ENCODE measurements around the gene HFE. TPM values are rescaled to one million over a fixed set of nuclear protein-coding genes. Genes with fewer than 3 reads are reported as not detected.
"Not testable (repeated sequence)": the region's sequence is repeated elsewhere in the genome, so short reads cannot be mapped to it uniquely, and the experiment has no call there.

The HFE gene
- total and polyA plus RNA-seq, 2 experiments from 2014 or later: 8.6 to 10.8 TPM

DNA sequence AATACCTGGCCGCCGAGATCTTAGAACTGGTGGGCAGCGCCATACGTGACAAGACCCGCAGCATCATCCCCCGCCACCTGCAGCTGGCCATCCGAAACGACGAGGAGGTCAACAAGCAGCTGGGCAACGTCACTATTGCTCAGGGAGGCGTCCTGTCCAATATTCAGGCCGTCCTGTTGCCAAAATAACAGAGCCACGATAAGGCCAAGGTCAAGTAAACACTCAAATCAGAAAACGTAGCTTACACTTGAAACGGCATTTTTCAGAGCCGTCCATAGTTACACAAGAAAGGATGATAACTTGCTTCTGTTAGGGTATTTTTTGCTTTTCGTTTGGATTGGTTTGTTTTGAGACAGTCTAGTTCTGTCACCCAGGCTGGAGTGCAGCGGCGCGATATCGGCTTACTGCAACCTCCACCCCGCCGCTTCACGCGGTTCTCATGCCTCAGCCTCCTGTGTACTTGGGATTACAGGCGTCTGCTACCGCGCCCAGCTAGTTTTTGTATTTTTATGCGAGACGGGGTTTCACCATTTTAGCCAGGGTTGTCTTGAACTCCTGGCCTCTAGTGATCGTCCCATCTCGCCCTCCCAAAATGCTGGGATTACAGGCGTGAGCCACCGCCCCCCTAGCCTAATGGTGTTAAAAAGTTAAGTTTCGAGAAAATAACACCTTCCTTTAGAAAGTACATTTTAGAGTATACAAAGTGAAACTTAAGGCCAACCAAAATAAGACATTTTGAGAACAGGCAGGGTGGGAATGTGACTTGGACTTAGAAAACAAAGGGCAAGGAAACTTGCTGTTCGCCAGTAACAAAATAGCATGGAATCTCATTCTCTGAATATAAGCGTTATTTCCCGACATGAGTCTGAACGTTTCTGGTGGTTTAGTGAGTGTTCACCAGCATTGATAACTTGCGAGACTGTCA is 42.8 kb upstream of the HFE start:
- no peaks in the 10 kb centered on the region for H3K36me3 ChIP-seq (ENCODE audit: low read depth)
- DNase-seq: peak; percentile 68
- H3K27ac ChIP-seq: peak overlapping the region; percentile 88
- in situ Hi-C loops (cut with MboI): loop anchor here (25.0 kb wide), 2 partner anchors 1093 to 1818 kb away; a partner anchor contains a TSS
- peak overlapping the region; percentile 79 for H3K9ac ChIP-seq
- H3F3A ChIP-seq (ENCODE audit: insufficient read depth): peaks cover 36% of the 10 kb centered on the region
- peak overlapping the region; percentile 87 for H3K4me2 ChIP-seq (ENCODE audit: unreplicated experiment)
- H3K4me1 ChIP-seq (ENCODE audit: insufficient read depth): peaks cover 8% of the 10 kb centered on the region
- H3K9me2 ChIP-seq (ENCODE audit: insufficient read depth): no peaks in the 10 kb centered on the region
- H3K27me3 ChIP-seq (replicated peaks; ENCODE audit: insufficient read depth): no peaks in the 10 kb centered on the region
- H4K20me1 ChIP-seq (ENCODE audit: insufficient read depth): no peaks in the 10 kb centered on the region
- TF ChIP-seq EZH2phosphoT487 (IDR thresholded peaks at IDR 0.05; ENCODE audit: insufficient read depth, low read depth) (no peak), EZH2 (IDR thresholded peaks at IDR 0.05; ENCODE audit: insufficient read depth, poor library complexity, severe bottlenecking) (no peak)
- peak overlapping the region; percentile 77 for H3K4me3 ChIP-seq
- H3K9me3 ChIP-seq (ENCODE audit: low read depth): no peaks in the 10 kb centered on the region
- peak overlapping the region; percentile 96 for H2AFZ ChIP-seq
- no peaks in the 10 kb centered on the region for H3K79me2 ChIP-seq (ENCODE audit: insufficient read depth)
- WGBS, 2 experiments (ENCODE audit: low coverage in 1 of 2, low lambda C conversion rate in 2 of 2, missing lambda C conversion rate in 2 of 2): 0 to 1% methylated on average over 40 of the region's 40 CpGs

DNA sequence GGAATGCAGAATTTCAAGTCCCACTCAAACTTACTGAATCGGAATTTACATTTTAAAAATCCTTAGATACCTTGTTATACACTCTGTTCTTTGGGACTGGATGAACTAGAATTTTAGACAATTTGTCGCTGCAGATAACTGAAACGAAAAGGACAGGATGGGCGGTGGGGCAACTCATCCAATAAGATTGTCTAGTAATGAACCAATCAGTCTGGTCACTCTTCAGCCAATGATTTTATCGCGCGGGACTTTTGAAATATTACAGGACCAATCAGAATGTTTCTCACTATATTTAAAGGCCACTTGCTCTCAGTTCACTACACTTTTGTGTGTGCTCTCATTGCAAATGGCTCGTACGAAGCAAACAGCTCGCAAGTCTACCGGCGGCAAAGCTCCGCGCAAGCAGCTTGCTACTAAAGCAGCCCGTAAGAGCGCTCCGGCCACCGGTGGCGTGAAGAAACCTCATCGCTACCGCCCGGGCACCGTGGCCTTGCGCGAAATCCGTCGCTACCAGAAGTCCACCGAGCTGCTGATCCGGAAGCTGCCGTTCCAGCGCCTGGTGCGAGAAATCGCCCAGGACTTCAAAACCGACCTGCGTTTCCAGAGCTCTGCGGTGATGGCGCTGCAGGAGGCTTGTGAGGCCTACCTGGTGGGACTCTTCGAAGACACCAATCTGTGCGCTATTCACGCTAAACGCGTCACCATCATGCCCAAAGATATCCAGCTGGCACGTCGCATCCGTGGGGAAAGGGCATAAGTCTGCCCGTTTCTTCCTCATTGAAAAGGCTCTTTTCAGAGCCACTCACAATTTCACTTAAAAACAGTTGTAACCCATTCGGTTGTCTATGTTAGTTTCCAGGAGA is 41.9 kb upstream of the HFE start:
- H3K27me3 ChIP-seq (replicated peaks; ENCODE audit: insufficient read depth): no peaks in the 10 kb centered on the region
- H3K4me2 ChIP-seq (ENCODE audit: unreplicated experiment): peak overlapping the region; percentile 87
- no peaks in the 10 kb centered on the region for H3K36me3 ChIP-seq (ENCODE audit: low read depth)
- TF ChIP-seq EZH2 (IDR thresholded peaks at IDR 0.05; ENCODE audit: insufficient read depth, poor library complexity, severe bottlenecking): no peak
- TF ChIP-seq EZH2phosphoT487 (IDR thresholded peaks at IDR 0.05; ENCODE audit: insufficient read depth, low read depth): no peak
- in situ Hi-C loops (cut with MboI): loop anchor here (25.0 kb wide), 2 partner anchors 1092 to 1817 kb away; a partner anchor contains a TSS
- H3K9me2 ChIP-seq (ENCODE audit: insufficient read depth): no peaks in the 10 kb centered on the region
- peak overlapping the region; percentile 88 for H3K27ac ChIP-seq
- H3K9ac ChIP-seq: peak overlapping the region; percentile 79
- peaks cover 36% of the 10 kb centered on the region for H3F3A ChIP-seq (ENCODE audit: insufficient read depth)
- peak overlapping the region; percentile 77 for H3K4me3 ChIP-seq
- no peaks in the 10 kb centered on the region for H4K20me1 ChIP-seq (ENCODE audit: insufficient read depth)
- H3K9me3 ChIP-seq (ENCODE audit: low read depth): no peaks in the 10 kb centered on the region
- peaks cover 8% of the 10 kb centered on the region for H3K4me1 ChIP-seq (ENCODE audit: insufficient read depth)
- 2% methylated on average over 47 of the region's 47 CpGs for WGBS, 2 experiments (ENCODE audit: low coverage in 1 of 2, low lambda C conversion rate in 2 of 2, missing lambda C conversion rate in 2 of 2)
- DNase-seq: peak; percentile 94
- H3K79me2 ChIP-seq (ENCODE audit: insufficient read depth): no peaks in the 10 kb centered on the region
- H2AFZ ChIP-seq: peak overlapping the region; percentile 96

DNA sequence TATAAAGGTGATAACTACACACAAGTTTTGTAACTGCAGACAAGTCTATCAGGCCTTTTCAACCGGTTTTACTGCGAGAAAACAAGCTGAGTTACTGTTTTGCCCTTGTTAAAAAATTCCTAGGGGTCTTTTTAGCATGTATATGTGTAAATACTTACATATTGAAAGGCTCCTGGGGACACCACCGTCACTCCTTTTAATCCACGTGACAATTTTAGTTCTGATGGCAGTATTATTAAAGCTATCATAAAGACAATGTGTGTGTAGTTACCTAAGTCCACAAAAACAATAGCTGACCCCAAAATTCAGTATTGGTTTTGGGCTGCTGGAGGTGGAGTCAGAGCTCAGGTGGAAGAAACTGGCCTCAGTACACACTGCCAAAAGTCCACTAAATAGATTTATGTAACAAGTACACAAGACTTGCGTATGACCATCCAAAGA is 41.3 kb upstream of the HFE start:
- peak overlapping the region; percentile 87 for H3K4me2 ChIP-seq (ENCODE audit: unreplicated experiment)
- H3F3A ChIP-seq (ENCODE audit: insufficient read depth): peaks cover 36% of the 10 kb centered on the region
- peak overlapping the region; percentile 79 for H3K9ac ChIP-seq
- H4K20me1 ChIP-seq (ENCODE audit: insufficient read depth): no peaks in the 10 kb centered on the region
- TF ChIP-seq EZH2 (IDR thresholded peaks at IDR 0.05; ENCODE audit: insufficient read depth, poor library complexity, severe bottlenecking): no peak
- TF ChIP-seq EZH2phosphoT487 (IDR thresholded peaks at IDR 0.05; ENCODE audit: insufficient read depth, low read depth): no peak
- no peaks in the 10 kb centered on the region for H3K36me3 ChIP-seq (ENCODE audit: low read depth)
- peak overlapping the region; percentile 88 for H3K27ac ChIP-seq
- 41 to 52% methylated on average over 5 of the region's 5 CpGs for WGBS, 2 experiments (ENCODE audit: low coverage in 1 of 2, low lambda C conversion rate in 2 of 2, missing lambda C conversion rate in 2 of 2)
- H3K79me2 ChIP-seq (ENCODE audit: insufficient read depth): no peaks in the 10 kb centered on the region
- peak overlapping the region; percentile 96 for H2AFZ ChIP-seq
- H3K4me1 ChIP-seq (ENCODE audit: insufficient read depth): peaks cover 8% of the 10 kb centered on the region
- in situ Hi-C loops (cut with MboI): loop anchor here (25.0 kb wide), 2 partner anchors 1091 to 1816 kb away; a partner anchor contains a TSS
- no peaks in the 10 kb centered on the region for H3K27me3 ChIP-seq (replicated peaks; ENCODE audit: insufficient read depth)
- H3K9me2 ChIP-seq (ENCODE audit: insufficient read depth): no peaks in the 10 kb centered on the region
- no peaks in the 10 kb centered on the region for H3K9me3 ChIP-seq (ENCODE audit: low read depth)
- peak overlapping the region; percentile 77 for H3K4me3 ChIP-seq
- DNase-seq: no peak

DNA sequence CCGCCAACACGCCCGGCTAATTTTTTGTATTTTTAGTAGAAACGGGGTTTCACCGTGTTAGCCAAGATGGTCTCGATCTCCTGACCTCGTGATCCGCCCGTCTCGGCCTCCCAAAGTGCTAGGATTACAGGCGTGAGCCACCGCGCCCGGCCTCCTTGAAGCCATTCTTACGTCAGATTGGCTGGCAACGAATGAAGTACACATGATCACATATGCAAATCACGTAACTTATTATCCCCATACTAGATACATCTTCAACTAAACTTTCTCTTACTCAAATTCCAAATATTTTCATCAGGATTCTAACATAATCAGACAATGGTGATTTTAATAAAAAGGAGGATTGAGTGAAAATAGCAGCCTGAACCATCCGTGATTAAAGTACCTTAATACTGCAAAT is 39.9 kb upstream of the HFE start:
- not testable (repeated sequence) for H3K27me3 ChIP-seq (replicated peaks; ENCODE audit: insufficient read depth); H3K36me3 ChIP-seq (ENCODE audit: low read depth); H4K20me1 ChIP-seq (ENCODE audit: insufficient read depth); H2AFZ ChIP-seq; H3K9ac ChIP-seq; H3K4me3 ChIP-seq; H3K27ac ChIP-seq; H3K4me1 ChIP-seq (ENCODE audit: insufficient read depth); H3K9me3 ChIP-seq (ENCODE audit: low read depth); H3K79me2 ChIP-seq (ENCODE audit: insufficient read depth); H3K4me2 ChIP-seq (ENCODE audit: unreplicated experiment); H3K9me2 ChIP-seq (ENCODE audit: insufficient read depth); DNase-seq
- 94 to 98% methylated on average over 14 to 15 of the region's 18 CpGs for WGBS, 2 experiments (ENCODE audit: low coverage in 1 of 2, low lambda C conversion rate in 2 of 2, missing lambda C conversion rate in 2 of 2)
- in situ Hi-C loops (cut with MboI): loop anchor here (25.0 kb wide), 2 partner anchors 1090 to 1815 kb away; a partner anchor contains a TSS
- H3F3A ChIP-seq (ENCODE audit: insufficient read depth): peaks cover 36% of the 10 kb centered on the region
